ENCODE measurements around the gene SCARB1.

DNA sequence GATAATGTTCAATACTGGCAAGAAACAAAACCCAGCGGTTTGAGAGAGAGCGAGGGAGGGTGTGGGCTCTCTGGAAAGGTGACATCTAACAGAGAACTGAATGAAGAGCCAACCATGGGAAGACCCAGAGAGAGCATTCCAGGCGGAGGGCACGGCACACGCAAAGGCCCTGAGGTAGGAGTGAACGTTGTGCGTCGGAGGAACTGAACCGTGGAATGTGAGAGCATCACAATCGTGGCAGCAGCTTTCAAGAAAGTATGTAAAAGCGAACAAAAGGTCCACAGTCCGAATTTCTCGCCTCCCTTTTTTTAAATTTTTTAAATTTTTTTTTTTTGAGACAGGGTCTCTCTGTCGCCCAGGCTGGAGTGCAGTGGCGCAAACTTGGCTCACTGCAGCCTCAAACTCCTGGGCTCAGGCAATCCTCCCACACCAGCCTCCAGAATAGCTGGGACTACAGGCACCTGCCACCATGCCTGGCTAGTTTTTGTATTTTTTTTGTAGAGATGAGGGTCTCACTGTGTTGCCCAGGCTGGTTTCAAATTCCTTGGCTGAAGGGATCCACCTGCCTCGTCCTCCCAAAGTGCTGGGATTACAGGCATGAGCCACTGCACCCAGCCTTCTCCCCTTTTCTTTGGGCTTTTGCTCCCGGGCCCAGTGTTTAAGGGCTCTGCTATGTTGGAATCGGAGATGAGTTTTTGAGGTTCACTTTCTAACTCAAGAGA lies 15.3 kb upstream of the SCARB1 start:
- TF ChIP-seq, protein P1, sequence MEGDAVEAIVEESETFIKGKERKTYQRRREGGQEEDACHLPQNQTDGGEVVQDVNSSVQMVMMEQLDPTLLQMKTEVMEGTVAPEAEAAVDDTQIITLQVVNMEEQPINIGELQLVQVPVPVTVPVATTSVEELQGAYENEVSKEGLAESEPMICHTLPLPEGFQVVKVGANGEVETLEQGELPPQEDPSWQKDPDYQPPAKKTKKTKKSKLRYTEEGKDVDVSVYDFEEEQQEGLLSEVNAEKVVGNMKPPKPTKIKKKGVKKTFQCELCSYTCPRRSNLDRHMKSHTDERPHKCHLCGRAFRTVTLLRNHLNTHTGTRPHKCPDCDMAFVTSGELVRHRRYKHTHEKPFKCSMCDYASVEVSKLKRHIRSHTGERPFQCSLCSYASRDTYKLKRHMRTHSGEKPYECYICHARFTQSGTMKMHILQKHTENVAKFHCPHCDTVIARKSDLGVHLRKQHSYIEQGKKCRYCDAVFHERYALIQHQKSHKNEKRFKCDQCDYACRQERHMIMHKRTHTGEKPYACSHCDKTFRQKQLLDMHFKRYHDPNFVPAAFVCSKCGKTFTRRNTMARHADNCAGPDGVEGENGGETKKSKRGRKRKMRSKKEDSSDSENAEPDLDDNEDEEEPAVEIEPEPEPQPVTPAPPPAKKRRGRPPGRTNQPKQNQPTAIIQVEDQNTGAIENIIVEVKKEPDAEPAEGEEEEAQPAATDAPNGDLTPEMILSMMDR (IDR thresholded peaks at IDR 0.05), result no peak
- TF ChIP-seq POLR2AphosphoS5 (IDR thresholded peaks at IDR 0.05) (no peak), POLR2A (IDR thresholded peaks at IDR 0.05) (no peak)
